ENCODE data around the gene TFB2M.
"Not testable (repeated sequence)": the region's sequence is repeated elsewhere in the genome, so short reads cannot be mapped to it uniquely, and the experiment has no call there.

Gene TFB2M, protein sequence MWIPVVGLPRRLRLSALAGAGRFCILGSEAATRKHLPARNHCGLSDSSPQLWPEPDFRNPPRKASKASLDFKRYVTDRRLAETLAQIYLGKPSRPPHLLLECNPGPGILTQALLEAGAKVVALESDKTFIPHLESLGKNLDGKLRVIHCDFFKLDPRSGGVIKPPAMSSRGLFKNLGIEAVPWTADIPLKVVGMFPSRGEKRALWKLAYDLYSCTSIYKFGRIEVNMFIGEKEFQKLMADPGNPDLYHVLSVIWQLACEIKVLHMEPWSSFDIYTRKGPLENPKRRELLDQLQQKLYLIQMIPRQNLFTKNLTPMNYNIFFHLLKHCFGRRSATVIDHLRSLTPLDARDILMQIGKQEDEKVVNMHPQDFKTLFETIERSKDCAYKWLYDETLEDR

GRCh38 chr1:246566128-246566812, at the start of gene TFB2M, which contains the start of gene CNST:
Gene TFB2M (minus strand): TSS chr1:246566261. CDS start chr1:246566138, 123 bp downstream.
Gene CNST (plus strand): TSS chr1:246566456. CDS start chr1:246591563, 25,107 bp downstream.
- in situ Hi-C loops (cut with MboI; ENCODE audit: low sequenced_read_pairs), result no loop called here

DNA sequence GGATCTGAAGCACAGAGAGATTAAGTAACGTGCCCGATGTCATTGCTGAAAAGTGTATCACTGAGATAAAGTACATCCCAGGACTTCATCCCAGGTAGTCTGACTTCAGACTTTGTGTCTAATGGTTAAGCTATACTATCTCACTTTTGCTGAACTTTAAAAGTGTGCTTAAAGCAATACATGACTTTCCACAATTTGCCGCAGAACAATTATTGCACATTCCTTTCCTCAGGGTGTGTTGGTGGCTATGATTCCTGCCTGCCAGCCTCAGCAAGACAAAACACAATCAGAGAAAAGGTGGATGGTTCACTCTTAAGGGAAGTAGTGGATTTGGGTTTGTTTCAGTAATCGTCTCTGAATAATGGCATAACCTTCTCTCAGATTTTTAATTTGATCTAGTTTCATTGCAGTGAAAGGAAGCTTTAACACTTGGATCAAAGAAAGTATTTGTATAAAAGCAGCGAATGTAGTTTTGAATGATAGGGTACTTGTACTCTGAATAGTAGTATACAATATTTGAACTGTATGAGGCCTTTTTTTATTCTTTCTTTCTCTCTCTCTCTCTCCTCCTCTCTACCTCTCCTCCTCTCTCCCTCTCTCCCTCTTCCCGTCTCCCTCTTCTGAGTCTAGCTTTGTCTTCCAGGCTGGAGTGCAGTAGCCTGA, 47.2 kb upstream of the TFB2M start:
- in situ Hi-C loops (cut with MboI; ENCODE audit: low sequenced_read_pairs), result no loop called here

GRCh38 chr1:246609632-246610031, 43.6 kb upstream of the TFB2M start:
- in situ Hi-C loops (cut with MboI; ENCODE audit: low sequenced_read_pairs), result no loop called here

DNA sequence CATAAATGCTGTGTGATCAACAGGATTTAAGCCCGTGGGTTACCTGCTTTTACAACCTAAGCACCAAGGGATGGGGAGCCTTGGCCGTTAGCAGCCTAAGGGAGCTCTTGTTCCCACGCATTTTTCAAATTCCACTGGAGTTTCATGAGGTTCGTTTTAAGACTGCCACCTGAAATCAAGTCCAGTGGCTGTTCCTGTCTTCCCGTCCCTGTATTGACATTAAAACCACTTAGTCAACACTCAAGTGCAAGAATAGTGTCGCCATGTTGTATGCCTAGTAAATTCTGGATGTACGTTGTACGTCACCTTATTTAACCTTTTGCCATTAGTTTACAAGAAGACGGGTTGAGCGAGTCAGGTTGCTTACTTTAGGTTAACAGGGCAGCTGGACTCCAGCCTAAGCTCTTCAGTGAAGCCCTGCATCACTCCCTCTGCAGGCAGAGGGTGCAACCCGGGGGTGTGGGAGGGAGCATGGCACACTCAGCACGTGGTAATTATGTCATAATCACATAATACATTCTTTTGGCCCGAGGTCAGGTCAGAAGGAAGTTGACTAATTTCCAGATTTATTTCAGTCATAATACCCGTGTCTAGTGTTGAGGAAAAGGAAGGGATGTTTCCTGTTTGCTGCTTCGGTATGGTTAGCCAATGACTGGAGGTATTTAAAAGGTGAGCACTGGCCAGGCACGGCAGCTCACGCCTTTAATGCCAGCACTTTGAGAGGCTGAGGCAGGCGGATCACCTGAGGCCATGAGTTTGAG, 42.7 kb upstream of the TFB2M start:
- in situ Hi-C loops (cut with MboI; ENCODE audit: low sequenced_read_pairs), result no loop called here

GRCh38 chr1:246607462-246607861, 41.4 kb upstream of the TFB2M start:
- in situ Hi-C loops (cut with MboI; ENCODE audit: low sequenced_read_pairs), result no loop called here

GRCh38 chr1:246605231-246605630, 39.2 kb upstream of the TFB2M start:
- in situ Hi-C loops (cut with MboI; ENCODE audit: low sequenced_read_pairs), result not testable (repeated sequence)

- in situ Hi-C loops (cut with MboI; ENCODE audit: low sequenced_read_pairs), result no loop called here
These were observed 36.1 kb upstream of the TFB2M start for GRCh38 chr1:246602194-246602593.

GRCh38 chr1:246600579-246600978, 34.5 kb upstream of the TFB2M start:
- in situ Hi-C loops (cut with MboI; ENCODE audit: low sequenced_read_pairs), result no loop called here

- in situ Hi-C loops (cut with MboI; ENCODE audit: low sequenced_read_pairs), result no loop called here
These were observed 33.3 kb upstream of the TFB2M start for GRCh38 chr1:246599315-246599714.

DNA sequence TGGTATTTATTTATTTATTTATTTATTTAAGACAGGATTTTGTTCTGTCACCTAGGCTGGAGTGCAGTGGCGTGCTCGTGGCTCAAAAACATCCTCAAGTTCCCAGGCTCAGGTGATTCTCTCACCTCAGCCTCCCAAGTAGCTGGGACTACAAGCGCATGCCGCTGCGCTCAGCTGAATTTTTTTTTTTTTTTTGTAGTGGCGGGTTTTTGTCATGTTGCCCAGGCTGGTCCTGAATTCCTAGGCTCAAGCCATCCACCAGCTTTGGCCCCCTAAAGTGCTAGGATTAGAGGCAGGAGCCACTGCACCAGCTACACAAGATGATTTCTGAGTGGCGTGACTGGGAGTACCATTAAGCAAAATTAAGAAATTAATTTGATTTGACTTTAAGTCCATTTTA, 31.9 kb upstream of the TFB2M start:
- in situ Hi-C loops (cut with MboI; ENCODE audit: low sequenced_read_pairs), result no loop called here

- in situ Hi-C loops (cut with MboI; ENCODE audit: low sequenced_read_pairs), result no loop called here
These were observed 31.3 kb upstream of the TFB2M start for GRCh38 chr1:246597340-246597739.

DNA sequence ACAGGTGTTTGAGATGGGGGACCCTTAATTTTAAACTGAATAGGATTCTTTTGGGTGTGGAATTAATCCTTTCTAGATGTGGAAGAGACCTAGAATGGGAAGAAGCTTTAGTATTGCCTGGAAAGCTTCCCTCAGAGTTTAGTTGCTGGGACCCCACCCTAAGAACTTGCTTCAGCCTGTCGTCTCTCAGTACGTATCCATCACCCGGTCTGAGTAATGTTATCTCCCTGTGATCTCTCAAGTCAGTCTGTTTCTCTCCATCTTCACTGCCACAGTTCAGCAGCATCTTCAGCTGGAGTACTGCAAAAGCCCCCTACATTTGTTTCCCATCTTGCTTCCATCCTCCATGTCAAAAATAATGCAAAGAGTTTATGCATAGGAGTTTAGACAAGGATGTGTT, 29.1 kb upstream of the TFB2M start:
- in situ Hi-C loops (cut with MboI; ENCODE audit: low sequenced_read_pairs), result no loop called here

GRCh38 chr1:246592695-246593094, 26.6 kb upstream of the TFB2M start:
- in situ Hi-C loops (cut with MboI; ENCODE audit: low sequenced_read_pairs), result no loop called here

- in situ Hi-C loops (cut with MboI; ENCODE audit: low sequenced_read_pairs), result no loop called here
These were observed 25.9 kb upstream of the TFB2M start for GRCh38 chr1:246591958-246592357.

- in situ Hi-C loops (cut with MboI; ENCODE audit: low sequenced_read_pairs), result no loop called here
These were observed 25.4 kb upstream of the TFB2M start for GRCh38 chr1:246591504-246591903.

DNA sequence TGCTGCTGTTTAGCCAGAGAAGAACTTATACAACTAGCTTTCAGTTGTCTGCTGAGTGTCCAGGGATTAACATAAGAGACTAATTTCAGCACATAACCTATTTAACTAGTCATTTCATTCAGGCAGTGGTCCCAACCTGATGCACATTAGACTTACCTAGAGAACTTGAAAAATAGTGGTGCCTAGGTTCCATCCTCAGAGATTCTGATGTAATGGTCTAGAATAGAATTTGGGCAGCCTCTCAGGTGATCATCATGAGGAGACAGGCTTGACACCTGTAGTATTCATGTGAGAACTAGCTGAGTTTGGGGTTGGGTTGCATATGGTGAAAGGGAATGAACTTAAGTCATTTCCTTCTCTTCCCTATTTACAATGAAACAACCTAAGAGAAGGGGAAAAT, 25.0 kb upstream of the TFB2M start:
- in situ Hi-C loops (cut with MboI; ENCODE audit: low sequenced_read_pairs), result no loop called here

- in situ Hi-C loops (cut with MboI; ENCODE audit: low sequenced_read_pairs), result not testable (repeated sequence)
These were observed 23.9 kb upstream of the TFB2M start for GRCh38 chr1:246589919-246590318.

DNA sequence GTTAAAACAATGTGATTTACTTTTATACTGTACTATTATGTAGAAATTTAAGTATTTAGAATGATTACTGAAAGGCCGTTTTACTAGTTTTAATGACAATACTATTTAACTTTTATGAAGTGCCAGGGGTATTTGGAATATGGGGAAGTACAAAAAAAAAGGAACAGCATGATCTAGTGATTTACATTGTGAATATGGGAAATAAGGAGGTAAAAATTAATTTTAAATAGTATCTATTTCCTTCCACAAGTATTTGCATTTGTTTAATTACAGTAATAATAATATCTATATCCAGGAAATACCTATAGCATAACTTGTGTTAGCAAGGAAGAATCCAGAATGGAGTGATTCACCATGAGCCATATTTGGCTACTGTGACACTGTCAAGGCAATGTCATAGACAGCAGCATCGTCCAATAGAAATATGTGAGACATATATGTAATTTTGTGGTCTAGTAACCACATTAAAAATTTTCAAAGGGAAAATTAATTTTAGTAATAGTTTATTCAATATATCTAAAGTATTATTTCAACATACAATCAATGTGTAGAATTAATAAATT, 22.2 kb upstream of the TFB2M start:
- in situ Hi-C loops (cut with MboI; ENCODE audit: low sequenced_read_pairs), result no loop called here

- in situ Hi-C loops (cut with MboI; ENCODE audit: low sequenced_read_pairs), result no loop called here
These were observed 21.5 kb upstream of the TFB2M start for GRCh38 chr1:246587606-246588005.

DNA sequence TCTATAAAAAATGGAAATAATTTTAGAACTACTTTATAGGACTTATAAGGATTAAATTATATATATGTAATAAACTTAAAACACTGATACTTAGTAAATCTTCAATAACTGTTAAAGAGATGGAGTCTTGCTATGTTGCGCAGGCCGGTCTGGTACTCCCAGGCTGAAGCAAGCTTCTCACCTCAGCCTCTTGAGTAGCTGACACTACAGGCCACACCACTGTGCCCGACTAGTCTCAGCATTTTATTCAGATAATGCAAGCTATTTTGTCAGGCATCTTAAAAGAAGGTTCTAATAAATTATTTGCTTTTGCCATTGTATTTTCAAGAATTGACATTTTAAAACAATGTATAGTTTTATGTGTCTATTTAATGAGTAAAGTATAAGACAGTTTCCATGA, 21.0 kb upstream of the TFB2M start:
- in situ Hi-C loops (cut with MboI; ENCODE audit: low sequenced_read_pairs), result no loop called here

Measured in HL-60/S4 treated with retinoic acid at 250 ng/mL for 4 days and 3 days (cell line).